GM19043 (cell line): ENCODE measurements around the gene SFI1.

Experiments used
- ATAC-seq: cut with Tn5 transposase; IDR thresholded peaks from one replicate; pipeline ENCODE4 v1.9.1; 2021; ENCODE audit warnings: low read depth; ENCODE audit not compliant: unreplicated experiment

The SFI1 gene

DNA sequence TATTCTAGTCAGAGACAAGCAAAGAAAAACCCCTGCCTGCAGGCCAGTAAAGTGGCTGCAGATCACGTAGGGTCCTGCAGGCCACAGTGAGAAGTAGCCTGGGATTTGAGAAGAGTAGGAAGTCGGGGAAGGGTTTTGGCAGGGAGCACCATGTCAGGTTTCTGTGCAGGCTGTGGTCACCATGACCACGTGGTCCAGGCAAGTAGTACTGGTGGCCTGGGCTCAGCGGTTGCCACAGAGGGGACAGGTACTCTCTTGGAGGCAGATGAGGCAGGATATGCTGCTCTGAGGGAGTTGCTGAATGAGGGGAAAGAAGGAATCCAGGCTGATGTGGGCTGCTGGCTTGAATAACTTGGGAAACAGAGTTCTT lies 119.1 kb downstream of the SFI1 start:
- ATAC-seq: no peak

DNA sequence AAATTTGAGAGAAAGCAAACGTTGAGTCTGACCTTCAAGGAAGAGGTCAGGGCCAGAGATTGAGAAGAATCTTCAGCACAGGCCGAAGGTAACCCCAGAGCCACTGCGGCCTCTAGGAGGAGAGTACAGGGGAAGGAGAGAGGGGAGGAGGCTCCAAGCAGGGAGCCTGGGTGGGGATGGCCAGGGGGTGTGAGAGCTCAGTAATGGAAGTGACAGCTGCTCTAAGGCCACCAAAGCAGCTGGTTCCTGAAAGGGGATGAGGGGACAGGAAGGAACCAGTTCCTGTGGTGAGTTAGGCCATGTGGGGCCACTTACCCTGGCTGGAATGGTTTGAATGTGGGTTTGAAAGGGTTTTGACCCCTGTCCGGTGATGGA lies 119.6 kb downstream of the SFI1 start:
- ATAC-seq: no peak

DNA sequence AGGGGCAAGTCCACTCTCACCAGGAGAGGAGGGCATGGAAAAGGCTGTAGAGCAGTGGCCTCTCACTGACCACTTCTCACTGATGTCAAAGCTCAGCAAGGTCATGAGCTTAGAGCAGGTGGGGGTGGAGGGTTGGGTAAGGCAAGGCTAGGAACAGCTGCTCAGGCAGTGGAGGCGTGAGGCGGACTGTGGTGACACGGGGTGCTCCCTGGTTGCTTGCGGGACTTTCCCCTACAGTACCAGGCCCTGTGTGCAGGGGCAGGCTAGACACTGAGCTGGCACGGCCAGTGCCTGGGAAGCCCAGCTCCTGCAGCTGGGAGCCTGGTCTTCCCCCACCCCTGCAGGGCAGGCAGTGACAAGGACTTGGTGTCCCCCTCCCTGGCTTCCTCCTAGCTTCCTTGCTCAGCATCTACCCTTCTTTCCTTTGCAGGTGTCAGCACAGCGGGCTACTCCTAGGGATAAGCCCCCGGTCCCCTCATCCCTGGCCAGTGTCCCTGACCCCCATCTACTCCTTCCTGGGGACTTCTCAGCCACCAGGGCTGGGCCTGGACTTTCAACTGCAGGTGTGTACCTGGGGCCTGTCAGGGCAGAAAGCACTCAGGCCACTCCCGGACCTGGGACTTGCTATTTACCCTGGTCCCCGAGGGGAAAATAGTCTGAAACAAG lies 120.1 kb downstream of the SFI1 start:
- no peak for ATAC-seq

DNA sequence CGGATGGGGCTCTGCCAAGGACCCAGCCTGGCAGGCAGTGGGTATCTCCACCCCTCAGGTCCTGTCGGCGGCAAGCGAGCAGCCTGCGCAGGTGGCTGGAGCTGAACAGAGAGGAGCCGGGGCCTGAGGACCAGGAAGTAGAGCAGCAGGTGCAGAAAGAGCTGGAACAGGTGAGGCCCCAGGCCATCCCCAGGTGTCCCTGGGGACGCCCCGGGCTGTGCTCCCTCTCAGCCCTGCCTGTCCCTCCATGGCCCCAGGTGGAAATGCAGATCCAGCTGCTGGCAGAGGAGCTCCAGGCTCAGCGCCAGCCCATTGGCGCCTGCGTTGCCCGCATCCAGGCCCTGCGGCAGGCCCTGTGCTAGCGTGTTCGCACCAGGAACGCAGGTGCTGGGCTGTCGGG lies 121.7 kb downstream of the SFI1 start:
- ATAC-seq: no peak

DNA sequence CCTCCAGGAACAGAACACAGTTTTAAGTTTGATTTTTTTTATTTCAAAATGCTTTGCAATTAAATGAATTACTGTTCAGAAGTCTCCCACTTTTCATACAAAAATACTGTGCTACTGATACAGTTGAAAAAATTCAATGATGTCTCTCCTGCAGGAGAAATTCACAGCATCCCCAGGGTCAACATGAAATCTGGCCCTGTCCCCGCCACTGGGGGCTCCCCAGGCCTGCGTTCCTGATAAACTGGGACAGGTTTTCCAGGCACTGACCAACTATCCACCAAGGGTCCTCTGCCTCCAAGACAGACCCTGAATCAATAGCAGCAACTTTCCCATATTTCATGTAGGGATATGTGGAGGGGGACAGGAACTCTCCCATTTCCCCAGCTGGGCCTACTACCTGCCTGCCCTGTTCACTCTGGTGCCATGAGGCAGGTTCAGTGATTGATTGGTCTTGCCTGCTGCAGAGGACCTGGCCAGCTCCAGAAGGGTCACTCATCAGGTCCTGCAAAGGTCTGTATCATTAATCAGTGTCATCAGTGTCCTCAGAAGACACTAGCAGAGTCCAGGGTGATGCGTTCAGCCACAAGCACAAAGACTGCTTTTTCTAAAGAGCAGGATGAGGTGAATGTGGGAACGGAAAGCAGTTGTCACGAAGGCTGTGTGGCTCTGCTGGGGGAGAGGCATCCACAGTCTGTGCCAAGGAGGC lies 122.3 kb downstream of the SFI1 start:
- ATAC-seq: no peak

DNA sequence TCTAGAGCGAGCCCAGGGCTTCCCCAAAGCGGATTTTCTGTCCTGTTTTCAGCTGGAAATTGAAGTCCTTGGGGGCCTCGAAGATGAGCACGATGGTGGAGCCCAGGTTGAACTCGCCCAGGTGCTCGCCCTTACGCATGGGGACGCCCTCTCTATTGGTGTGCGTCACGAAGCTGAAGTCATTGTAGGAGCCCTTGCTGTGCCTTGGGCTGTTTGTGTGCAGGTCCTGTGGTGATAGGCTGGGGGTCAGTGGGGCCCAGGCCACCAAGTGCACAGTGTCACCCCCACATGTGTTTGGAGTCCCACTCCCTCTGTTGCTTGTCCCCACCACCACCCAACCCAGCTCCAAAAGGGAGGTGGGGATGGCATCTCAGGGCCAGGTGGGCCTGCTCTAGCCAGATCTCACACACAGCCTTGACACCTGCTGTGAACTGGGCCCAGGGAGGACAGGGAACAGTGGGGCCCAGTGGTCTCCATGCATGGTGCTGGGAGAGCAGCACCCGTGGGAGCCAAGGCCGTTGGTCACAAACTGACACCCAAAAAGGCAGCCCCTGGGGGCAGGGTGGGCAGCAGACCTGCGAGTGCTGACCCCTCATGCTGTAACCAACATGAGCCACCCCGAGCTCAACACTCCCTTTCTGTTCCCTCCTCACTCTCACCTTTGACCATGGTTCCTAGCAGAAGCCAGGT lies 123.4 kb downstream of the SFI1 start:
- ATAC-seq: no peak

DNA sequence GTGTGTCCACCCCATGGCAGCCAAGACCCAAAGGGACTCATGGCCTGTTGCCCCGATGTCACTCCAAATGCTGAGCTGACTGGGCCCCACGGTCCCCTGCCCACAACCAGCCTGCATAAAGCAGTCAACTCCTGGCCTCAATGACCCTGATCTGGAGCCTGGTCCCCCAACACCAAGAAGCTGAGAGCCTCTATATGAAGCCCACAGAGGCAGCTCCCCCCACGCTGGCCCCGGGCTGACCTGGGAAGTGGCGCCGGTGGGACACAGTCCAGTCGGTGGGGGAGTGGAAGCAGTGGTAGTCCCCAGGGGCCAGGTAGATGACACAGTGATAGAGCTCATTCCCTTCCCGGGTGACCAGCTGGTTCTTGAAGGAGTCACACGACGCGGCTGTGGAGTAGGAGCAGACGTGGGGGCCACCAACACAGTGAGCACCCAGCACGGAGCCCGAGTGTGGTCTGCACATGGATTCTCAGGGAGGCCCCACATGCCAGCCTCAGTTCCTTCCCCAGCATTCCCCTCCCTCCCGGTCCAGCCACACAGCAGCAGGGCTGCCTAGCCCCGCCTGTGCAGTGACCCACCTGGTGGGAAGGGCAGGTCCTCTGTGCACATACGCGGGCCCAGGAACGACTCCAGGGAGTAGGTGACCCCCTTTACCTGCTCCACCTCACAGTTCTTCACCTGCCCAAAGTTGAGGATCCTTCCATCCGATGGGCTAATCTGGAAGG lies 124.6 kb downstream of the SFI1 start:
- no peak for ATAC-seq

DNA sequence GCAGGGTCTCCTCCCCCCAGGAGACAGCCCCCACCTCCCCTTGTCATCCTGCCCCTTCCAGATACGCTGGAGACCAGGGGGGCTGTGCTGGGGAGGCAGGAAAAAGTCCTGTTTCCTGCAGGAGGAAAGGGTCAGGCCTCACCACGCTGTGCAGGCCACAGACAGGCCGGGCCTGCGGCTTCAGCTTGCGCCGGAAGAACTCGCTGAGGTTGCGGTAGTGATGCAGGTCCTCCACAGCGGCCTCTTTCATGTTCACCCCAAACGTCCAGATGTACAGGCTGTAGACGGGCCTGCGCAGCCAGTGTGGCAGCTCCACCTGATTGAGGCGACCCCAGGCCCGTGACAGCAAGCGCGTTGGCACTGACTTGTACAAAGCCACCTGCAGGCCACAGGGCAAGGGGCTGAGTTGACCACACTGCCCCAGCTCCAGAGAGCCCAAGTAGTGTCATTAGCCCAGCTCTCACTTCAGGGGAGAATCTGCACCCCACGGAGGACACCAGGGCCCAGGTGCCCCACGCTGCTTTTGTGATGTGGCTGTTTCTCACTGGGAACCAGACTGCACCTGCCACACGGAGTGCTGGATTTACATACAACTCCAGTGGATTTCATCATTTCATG lies 125.3 kb downstream of the SFI1 start:
- ATAC-seq: no peak

DNA sequence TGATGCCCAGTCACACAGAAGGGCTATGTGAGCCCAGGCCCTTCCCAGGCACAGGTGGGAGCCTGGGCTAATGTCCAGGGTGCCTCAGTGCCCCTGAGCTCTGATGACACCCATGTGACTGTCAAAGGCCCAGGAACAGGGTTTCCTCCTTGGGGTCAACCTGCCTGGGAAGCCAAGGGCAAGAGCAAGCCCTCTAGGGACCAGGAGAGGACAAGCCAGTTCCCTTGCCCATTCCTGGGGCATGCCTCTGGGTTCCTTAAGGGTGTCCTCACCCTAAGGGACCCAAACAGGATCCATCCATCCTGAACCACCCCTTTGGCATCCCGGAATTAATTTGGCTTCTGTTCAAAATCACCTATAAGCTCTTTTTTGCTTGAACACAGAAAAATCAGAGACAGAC lies 126.6 kb downstream of the SFI1 start:
- ATAC-seq: no peak

DNA sequence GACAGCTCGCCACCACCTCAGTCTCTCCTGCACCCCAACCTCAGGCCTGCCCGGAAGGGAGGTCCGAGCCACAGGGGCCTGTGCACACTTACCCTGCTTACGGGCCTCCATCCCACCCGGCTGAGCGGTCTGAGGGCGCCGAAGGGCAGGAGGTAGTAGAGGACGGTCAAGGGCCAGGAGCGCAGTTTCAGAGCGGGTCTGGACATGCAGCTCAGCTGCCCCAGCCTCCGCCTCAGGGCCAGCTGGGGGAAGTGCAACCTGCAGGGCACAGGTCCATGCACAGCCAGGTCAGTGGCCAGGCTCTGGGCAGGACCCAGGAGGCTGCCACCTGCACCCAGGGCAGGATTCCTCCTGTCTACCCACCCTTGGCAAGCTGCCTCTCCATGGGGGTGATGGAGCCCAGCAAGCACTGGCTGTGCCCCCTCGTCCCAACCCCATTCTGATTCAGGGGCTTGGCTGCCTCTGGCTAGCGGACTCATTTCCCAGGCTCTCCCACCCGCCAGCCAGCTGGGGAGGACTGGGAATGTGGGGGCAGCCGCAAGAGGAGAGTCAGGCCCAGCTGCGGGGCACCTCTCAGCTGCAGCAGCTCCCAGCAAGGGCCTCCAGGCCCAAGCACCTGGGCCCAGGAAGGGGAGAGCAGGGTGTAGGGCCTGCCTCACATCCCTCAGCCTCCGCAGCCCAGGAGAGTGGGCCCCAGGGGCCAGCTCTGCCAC lies 127.4 kb downstream of the SFI1 start:
- ATAC-seq: no peak

DNA sequence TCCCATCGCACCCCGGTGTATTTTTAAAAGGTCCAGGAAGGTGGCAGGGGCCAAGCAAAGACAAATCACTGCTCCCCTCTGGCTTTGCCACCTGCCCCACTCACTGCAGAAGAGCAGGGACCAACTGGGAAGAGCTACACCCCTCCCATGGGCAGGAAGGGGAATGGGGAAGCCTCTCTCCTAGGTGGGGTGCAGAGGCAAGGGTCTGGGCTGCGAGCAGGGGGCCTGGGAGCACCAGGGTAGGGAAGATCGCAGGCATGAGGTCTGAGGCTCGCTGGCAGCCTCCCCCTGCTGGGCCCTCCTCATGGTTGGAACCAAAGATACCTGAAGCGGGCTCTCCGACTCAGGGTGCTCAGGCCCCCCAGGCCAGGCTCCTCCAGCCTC lies 128.9 kb downstream of the SFI1 start:
- ATAC-seq: no peak

DNA sequence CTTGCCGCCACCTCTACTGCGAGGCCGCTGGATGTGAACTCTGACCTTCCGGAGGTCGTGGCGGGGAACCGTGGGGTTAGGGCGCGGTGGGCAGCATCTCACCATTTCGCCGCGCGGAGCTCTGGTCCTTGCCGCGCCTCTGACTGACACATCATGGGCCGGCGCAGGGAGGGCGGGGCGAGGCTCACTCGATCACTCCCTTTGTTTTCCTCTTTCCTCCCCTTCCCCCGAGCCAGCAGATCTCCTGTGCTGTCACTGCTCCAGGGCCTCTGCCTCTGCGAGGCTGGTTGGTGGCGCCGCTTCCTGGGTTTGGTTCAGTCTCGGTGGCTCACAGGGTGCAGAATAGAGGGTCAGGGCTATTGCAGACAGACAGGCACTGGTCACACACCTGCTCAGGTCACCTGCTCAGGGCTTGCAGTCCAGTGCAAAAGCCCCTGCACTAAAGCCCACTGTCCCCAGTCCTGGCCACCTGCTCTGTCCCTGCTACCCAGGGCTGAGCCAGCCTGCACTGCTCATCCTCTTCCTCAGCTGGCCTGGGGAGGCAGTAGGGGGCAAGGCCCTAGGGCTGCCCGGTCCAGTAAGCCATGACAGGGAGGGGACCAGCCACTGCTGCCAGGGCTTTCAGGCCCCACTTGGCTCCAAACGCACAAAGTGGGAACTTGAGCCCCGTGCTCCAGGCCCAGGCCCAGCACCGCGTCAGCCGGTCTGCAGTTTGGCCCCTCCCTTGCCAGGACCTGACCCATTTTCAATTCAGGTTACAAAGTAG lies 129.5 kb downstream of the SFI1 start:
- ATAC-seq: no peak

DNA sequence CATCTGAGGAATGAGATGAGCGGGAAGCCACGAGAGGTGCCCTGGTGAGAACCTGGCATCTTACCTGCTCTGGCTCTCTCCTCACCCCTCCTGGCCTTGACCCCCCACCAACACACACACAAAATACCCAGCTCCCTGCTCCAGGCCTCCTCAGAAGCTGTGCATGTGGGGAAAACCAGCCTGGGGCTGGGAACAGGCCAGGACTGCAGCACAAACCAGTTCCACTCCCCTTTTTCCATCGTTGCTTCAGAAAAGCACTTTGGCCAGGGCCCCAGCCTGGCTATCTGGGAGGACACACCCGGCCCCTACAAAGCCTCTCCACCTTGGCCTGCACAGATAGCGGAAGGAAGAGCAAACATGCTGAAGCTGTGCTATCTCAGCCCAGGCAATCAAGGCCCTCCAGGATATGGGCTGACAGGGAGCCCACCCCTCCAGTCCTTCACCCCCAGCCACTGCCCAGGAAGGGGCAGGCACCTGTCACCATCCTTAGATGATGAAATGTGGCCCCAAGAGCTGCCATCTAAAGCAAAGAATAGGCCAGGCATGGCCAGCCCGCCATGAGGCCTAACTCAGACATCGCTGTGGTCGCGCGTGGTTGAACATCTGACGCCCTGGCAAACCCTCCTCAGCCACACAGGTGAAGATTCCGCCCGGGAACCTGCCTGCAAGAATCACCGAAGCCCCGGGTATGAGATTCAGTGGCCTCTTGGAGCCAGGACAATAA lies 130.3 kb downstream of the SFI1 start:
- ATAC-seq: no peak

DNA sequence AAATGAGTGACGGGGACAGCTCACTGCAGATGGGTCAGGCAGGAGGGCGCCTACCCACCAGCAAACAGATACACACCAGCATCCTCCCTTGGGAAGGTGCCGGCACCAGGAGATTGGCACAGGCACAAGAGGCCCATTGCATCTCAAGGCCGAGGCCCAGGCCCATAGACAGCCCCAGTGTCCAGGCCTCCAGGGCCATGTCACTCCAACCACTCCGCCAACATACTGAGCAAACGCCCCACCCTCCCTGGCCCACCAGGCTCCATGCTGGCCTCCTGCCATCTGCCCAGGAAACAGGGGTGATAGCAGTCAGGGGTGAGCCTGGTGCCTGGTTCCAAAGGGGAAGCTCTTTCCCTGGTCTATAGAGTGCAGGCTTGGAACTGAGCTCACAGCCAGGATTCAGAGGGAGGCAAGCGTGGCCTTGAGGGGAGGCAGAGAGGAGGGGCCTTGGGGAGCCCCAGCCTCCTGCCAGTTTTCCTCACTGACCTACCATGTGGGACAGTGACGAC lies 130.9 kb downstream of the SFI1 start:
- no peak for ATAC-seq

DNA sequence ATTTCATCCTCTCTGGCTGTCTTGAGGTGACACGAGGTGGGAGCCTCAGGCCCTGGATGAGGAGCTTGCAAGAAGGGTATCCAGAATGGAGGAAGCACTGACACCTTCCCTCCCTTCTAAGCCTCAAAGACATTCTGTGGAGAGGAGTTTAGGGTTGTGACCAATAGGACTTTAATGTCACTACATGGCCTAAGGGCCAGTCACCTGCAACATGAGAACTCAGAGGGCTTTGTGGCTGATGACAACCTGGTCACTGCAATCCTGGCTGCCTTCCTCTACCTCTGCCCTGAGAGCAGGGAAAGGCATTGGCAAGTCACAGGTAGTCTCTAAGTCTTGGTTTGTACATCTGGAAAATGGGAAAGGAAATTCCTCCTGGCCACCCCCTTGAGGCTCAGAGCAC lies 132.0 kb downstream of the SFI1 start:
- ATAC-seq: no peak

DNA sequence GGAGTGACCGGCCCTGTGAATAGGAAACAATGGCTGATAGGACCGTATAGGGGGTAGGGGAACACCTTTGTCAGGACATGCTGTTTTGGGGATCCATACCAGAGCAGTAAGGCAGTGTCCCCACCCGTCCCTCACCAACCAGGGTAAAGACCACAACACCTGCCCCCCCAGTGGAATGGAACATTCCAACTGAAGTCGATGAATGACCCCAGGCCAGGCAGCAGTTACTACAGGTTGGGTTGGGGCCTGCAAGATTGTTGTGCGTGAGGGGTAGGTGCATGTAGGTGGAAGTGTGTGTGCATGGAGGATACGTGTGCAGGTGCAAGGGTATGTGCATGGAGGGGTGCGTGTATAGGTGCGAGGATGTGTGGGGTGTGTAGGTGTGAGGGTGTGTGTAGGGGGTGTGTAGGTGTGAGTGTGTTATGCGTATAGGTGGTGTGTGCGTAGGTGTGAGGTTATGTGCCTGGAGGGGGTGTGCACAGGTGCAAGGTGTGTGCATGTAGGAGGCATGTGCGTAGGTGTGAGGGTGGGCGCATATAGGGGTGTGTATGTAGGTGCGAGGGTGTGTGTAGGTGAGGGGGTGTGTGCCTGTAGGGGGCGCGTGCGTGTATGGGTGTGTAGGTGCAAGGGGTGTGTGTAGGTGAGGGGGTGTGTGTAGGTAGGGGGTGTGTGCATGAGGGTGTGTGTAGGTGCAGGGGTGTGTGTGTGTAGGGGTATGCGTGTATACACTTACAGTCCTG lies 132.8 kb downstream of the SFI1 start:
- ATAC-seq: no peak

DNA sequence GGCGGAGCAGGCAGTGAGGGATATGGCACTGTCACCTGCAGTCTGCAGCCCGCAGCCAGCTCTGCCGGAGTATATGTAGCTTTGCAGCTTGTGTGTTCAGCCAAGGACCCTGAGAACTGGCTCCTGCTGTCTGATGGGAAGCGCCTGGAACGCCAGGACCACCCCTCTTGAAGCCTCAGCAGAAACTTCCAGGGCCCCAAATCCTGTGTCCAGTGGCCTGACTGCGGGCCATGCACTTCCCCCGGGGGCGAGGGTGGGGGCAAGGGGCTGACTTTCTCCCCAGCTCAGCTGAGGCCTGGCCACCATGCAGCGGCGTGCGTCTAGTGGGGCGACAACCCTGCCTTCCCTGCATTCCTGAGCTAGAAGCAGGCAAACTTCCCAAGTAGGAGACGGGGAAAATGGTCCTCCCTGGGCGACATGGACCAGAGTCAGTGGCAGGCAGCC lies 133.4 kb downstream of the SFI1 start:
- no peak for ATAC-seq
